ENCODE measurements around the gene HEATR1.

The HEATR1 gene

DNA sequence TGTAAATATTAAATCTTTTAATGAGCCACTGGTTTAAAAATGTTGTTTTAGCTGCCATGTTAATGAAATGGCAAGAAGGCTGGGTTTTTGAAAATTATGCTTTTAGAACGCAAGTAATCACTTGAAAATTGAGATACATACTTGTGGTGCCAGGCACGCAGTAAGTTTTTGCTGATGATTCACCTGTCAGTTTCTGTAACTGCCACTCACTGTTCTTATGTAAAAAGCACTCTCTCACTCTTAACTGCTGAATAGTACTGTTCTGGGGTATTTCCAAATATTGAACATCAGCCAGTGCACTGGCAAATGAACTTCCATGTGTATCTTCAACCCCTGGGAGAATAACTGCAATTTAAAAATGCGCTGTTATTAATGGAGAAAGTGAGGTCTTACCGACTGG, 62.6 kb downstream of the HEATR1 start:
- H3K79me1 ChIP-seq (replicated peaks; ENCODE audit: low read length, poor library complexity, severe bottlenecking) = peaks cover 32% of the 10 kb centered on the region
- no peak overlapping the region for H3K4me3 ChIP-seq (ENCODE audit: insufficient read depth in 1 of 2, low read depth in 1 of 2, low read length in 2 of 2)
- no peak overlapping the region for H2BK15ac ChIP-seq (ENCODE audit: low read depth, poor library complexity, severe bottlenecking)
- peaks cover 2% of the 10 kb centered on the region for H3K4me1 ChIP-seq (ENCODE audit: control insufficient read depth, insufficient read depth, low read depth, low read length)
- no peak overlapping the region for H3K9ac ChIP-seq (ENCODE audit: low read length)
- no peak overlapping the region for H3K4ac ChIP-seq (ENCODE audit: low read depth in 1 of 2, low read length in 2 of 2)
- H2BK12ac ChIP-seq (ENCODE audit: low read length in 2 of 2) = no peak overlapping the region
- no peak overlapping the region for H4K91ac ChIP-seq (ENCODE audit: low read length)
- H2BK120ac ChIP-seq (ENCODE audit: low read depth, low read length) = no peak overlapping the region
- H3K23ac ChIP-seq (ENCODE audit: low read length in 2 of 2) = no peak overlapping the region
- H3K27me3 ChIP-seq (ENCODE audit: control insufficient read depth in 1 of 2, insufficient read depth in 1 of 2, low read length in 2 of 2) = no peaks in the 10 kb centered on the region
- H3K4me2 ChIP-seq (ENCODE audit: low read length, poor library complexity, severe bottlenecking) = no peak overlapping the region
- no peak overlapping the region for H3K27ac ChIP-seq (ENCODE audit: low read length, poor library complexity, severe bottlenecking)
- H4K8ac ChIP-seq (ENCODE audit: low read length) = no peak overlapping the region
- H2AK5ac ChIP-seq (ENCODE audit: low read length, severe bottlenecking) = no peak overlapping the region
- no peak overlapping the region for H3K18ac ChIP-seq (ENCODE audit: low read depth in 1 of 2, low read length in 2 of 2)
- H2BK5ac ChIP-seq (ENCODE audit: low read depth, low read length, poor library complexity, severe bottlenecking) = no peak overlapping the region
- H3K36me3 ChIP-seq (ENCODE audit: control insufficient read depth in 1 of 2, insufficient read depth in 2 of 2, low read depth in 1 of 2, low read length in 2 of 2) = peaks cover 42 to 86% of the 10 kb centered on the region in 2 experiments
- no peak for DNase-seq
- 98% methylated on average over 4 of the region's 4 CpGs for WGBS
- H3K9me3 ChIP-seq (ENCODE audit: control insufficient read depth, low read length) = no peaks in the 10 kb centered on the region
- no peak overlapping the region for H3K14ac ChIP-seq (ENCODE audit: low read length in 2 of 2)
- H2AFZ ChIP-seq (ENCODE audit: low read depth, low read length) = no peak overlapping the region

DNA sequence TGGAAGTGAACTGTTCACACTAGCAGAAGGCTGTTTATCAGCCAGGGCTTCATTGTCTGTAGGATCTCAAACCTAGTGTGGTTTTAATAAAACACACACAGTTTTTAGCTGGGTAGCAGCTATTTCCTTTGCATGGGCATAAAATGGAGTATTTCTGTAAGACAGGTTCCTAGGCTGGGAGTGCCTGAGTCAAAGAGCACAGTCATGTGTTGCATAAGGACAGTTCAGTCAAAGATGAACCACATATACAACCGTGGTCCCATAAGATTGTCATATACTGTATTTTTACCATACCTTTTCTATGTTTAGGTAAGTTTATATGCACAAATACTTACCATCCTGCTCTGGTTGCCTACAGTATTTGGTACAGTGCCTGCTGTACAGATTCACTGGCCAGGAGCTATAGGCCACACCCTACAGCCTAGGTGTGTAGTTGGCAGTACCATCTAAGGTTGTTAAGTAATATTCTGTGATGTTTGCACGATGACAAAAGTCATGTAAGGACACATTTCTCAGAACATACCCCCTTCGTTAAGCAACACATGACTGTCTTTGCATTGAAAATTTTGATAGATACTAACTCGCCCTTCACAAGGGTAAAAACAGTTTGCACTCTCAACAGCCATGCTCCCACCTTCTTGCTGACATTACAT, 63.4 kb downstream of the HEATR1 start:
- no peak overlapping the region for H3K4me3 ChIP-seq (ENCODE audit: insufficient read depth in 1 of 2, low read depth in 1 of 2, low read length in 2 of 2)
- no peak overlapping the region for H2BK12ac ChIP-seq (ENCODE audit: low read length in 2 of 2)
- DNase-seq = no peak
- H3K79me1 ChIP-seq (replicated peaks; ENCODE audit: low read length, poor library complexity, severe bottlenecking) = peaks cover 32% of the 10 kb centered on the region
- no peaks in the 10 kb centered on the region for H3K9me3 ChIP-seq (ENCODE audit: control insufficient read depth, low read length)
- H3K27ac ChIP-seq (ENCODE audit: low read length, poor library complexity, severe bottlenecking) = no peak overlapping the region
- H3K4me2 ChIP-seq (ENCODE audit: low read length, poor library complexity, severe bottlenecking) = no peak overlapping the region
- H3K18ac ChIP-seq (ENCODE audit: low read depth in 1 of 2, low read length in 2 of 2) = no peak overlapping the region
- no peak overlapping the region for H2BK5ac ChIP-seq (ENCODE audit: low read depth, low read length, poor library complexity, severe bottlenecking)
- H3K27me3 ChIP-seq (ENCODE audit: control insufficient read depth in 1 of 2, insufficient read depth in 1 of 2, low read length in 2 of 2) = no peaks in the 10 kb centered on the region
- H3K14ac ChIP-seq (ENCODE audit: low read length in 2 of 2) = no peak overlapping the region
- H2BK120ac ChIP-seq (ENCODE audit: low read depth, low read length) = no peak overlapping the region
- WGBS = 92% methylated on average over 3 of the region's 4 CpGs
- no peak overlapping the region for H4K8ac ChIP-seq (ENCODE audit: low read length)
- H2BK15ac ChIP-seq (ENCODE audit: low read depth, poor library complexity, severe bottlenecking) = no peak overlapping the region
- no peak overlapping the region for H2AFZ ChIP-seq (ENCODE audit: low read depth, low read length)
- H3K4ac ChIP-seq (ENCODE audit: low read depth in 1 of 2, low read length in 2 of 2) = no peak overlapping the region
- no peak overlapping the region for H3K23ac ChIP-seq (ENCODE audit: low read length in 2 of 2)
- H3K4me1 ChIP-seq (ENCODE audit: control insufficient read depth, insufficient read depth, low read depth, low read length) = peaks cover 2% of the 10 kb centered on the region
- peaks cover 50 to 83% of the 10 kb centered on the region in 2 experiments for H3K36me3 ChIP-seq (ENCODE audit: control insufficient read depth in 1 of 2, insufficient read depth in 2 of 2, low read depth in 1 of 2, low read length in 2 of 2)
- no peak overlapping the region for H4K91ac ChIP-seq (ENCODE audit: low read length)
- H3K9ac ChIP-seq (ENCODE audit: low read length) = no peak overlapping the region
- H2AK5ac ChIP-seq (ENCODE audit: low read length, severe bottlenecking) = no peak overlapping the region

DNA sequence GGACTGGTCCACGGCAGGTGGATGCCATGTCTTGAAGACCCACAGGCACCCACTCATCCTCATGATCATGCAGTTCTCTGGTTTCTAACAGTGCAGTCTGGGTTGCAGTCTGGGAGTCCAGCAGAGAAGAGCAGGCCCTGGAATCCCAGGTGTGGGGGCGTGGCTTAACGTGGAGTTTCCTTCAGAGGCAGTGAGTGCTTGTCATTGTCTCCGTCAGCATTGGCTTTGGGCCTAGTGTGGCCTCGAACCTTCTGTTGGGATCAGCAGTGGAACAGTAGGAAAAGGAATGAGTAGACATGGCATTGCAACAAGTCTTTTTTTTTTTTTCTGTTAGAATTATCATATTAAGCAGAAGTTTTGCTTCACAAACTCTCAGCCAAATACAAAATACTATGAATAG, 67.8 kb downstream of the HEATR1 start:
- Histone ChIP-seq H2AK5ac (ENCODE audit: low read length, severe bottlenecking) (no peak overlapping the region), H3K27me3 (ENCODE audit: control insufficient read depth in 1 of 2, insufficient read depth in 1 of 2, low read length in 2 of 2) (no peaks in the 10 kb centered on the region), H2BK5ac (ENCODE audit: low read depth, low read length, poor library complexity, severe bottlenecking) (no peak overlapping the region), H3K4me2 (ENCODE audit: low read length, poor library complexity, severe bottlenecking) (no peak overlapping the region), H3K9ac (ENCODE audit: low read length) (no peak overlapping the region), H4K8ac (ENCODE audit: low read length) (no peak overlapping the region), H3K79me1 (replicated peaks; ENCODE audit: low read length, poor library complexity, severe bottlenecking) (peaks cover 28% of the 10 kb centered on the region), H2BK15ac (ENCODE audit: low read depth, poor library complexity, severe bottlenecking) (no peak overlapping the region), H3K27ac (ENCODE audit: low read length, poor library complexity, severe bottlenecking) (no peak overlapping the region), H3K14ac (ENCODE audit: low read length in 2 of 2) (no peak overlapping the region), H3K23ac (ENCODE audit: low read length in 2 of 2) (no peak overlapping the region), H3K36me3 (ENCODE audit: control insufficient read depth in 1 of 2, insufficient read depth in 2 of 2, low read depth in 1 of 2, low read length in 2 of 2) (peaks cover 37 to 52% of the 10 kb centered on the region in 2 experiments), H3K18ac (ENCODE audit: low read depth in 1 of 2, low read length in 2 of 2) (no peak overlapping the region), H3K4me1 (ENCODE audit: control insufficient read depth, insufficient read depth, low read depth, low read length) (peaks cover 8% of the 10 kb centered on the region), H3K4me3 (ENCODE audit: insufficient read depth in 1 of 2, low read depth in 1 of 2, low read length in 2 of 2) (no peak overlapping the region), H3K4ac (ENCODE audit: low read depth in 1 of 2, low read length in 2 of 2) (no peak overlapping the region), H3K9me3 (ENCODE audit: control insufficient read depth, low read length) (no peaks in the 10 kb centered on the region), H4K91ac (ENCODE audit: low read length) (no peak overlapping the region), H2BK12ac (ENCODE audit: low read length in 2 of 2) (no peak overlapping the region), H2BK120ac (ENCODE audit: low read depth, low read length) (no peak overlapping the region), H2AFZ (ENCODE audit: low read depth, low read length) (no peak overlapping the region)
- DNase-seq = no peak
- 96% methylated on average over 4 of the region's 5 CpGs for WGBS

DNA sequence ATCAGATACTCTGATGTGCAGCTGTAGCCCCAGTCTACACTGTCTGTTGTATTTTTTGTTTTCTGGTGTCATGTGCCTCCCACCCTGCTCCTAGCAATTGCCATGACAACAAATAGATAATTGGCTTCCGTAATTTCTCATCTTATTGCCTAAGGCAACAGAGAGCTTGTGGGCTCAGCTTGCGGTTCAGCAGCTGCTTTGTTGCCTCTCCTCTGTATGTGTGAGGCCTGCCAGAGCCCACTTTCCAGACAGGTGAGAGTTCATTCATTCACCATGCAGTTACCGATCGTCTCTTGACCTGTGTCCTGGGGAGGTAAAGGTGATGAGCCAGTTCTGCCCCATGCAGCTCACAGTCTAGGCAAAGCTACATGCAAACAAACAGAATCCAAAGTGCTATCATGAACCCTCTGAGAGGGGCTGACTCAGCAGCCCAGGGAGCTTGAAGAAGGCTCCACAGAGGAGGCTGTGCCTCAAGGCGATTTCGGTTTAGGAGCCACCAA, 68.6 kb downstream of the HEATR1 start:
- DNase-seq = no peak
- Histone ChIP-seq H2BK15ac (ENCODE audit: low read depth, poor library complexity, severe bottlenecking) (no peak overlapping the region), H4K8ac (ENCODE audit: low read length) (no peak overlapping the region), H2AK5ac (ENCODE audit: low read length, severe bottlenecking) (no peak overlapping the region), H3K4me3 (ENCODE audit: insufficient read depth in 1 of 2, low read depth in 1 of 2, low read length in 2 of 2) (no peak overlapping the region), H3K14ac (ENCODE audit: low read length in 2 of 2) (no peak overlapping the region), H2BK12ac (ENCODE audit: low read length in 2 of 2) (no peak overlapping the region), H3K9me3 (ENCODE audit: control insufficient read depth, low read length) (no peaks in the 10 kb centered on the region), H3K4me2 (ENCODE audit: low read length, poor library complexity, severe bottlenecking) (no peak overlapping the region), H3K27me3 (ENCODE audit: control insufficient read depth in 1 of 2, insufficient read depth in 1 of 2, low read length in 2 of 2) (no peaks in the 10 kb centered on the region), H2BK5ac (ENCODE audit: low read depth, low read length, poor library complexity, severe bottlenecking) (no peak overlapping the region), H4K91ac (ENCODE audit: low read length) (no peak overlapping the region), H3K23ac (ENCODE audit: low read length in 2 of 2) (no peak overlapping the region), H3K4ac (ENCODE audit: low read depth in 1 of 2, low read length in 2 of 2) (no peak overlapping the region), H2AFZ (ENCODE audit: low read depth, low read length) (no peak overlapping the region), H2BK120ac (ENCODE audit: low read depth, low read length) (no peak overlapping the region), H3K79me1 (replicated peaks; ENCODE audit: low read length, poor library complexity, severe bottlenecking) (peaks cover 28% of the 10 kb centered on the region), H3K27ac (ENCODE audit: low read length, poor library complexity, severe bottlenecking) (no peak overlapping the region), H3K9ac (ENCODE audit: low read length) (no peak overlapping the region), H3K4me1 (ENCODE audit: control insufficient read depth, insufficient read depth, low read depth, low read length) (peaks cover 8% of the 10 kb centered on the region), H3K18ac (ENCODE audit: low read depth in 1 of 2, low read length in 2 of 2) (no peak overlapping the region), H3K36me3 (ENCODE audit: control insufficient read depth in 1 of 2, insufficient read depth in 2 of 2, low read depth in 1 of 2, low read length in 2 of 2) (peaks cover 37 to 46% of the 10 kb centered on the region in 2 experiments)
- 97% methylated on average over 6 of the region's 6 CpGs for WGBS
